ENCODE results near the gene ANKIB1. TPM values are rescaled to one million over a fixed set of nuclear protein-coding genes. Genes with fewer than 3 reads are reported as not detected.
"Not testable (repeated sequence)": the region's sequence is repeated elsewhere in the genome, so short reads cannot be mapped to it uniquely, and the experiment has no call there.

The ANKIB1 gene
- total and polyA plus RNA-seq, 2 donors (not counting 1 experiment from before 2014, with no cell fraction given): 53.4 to 60.4 TPM

- Histone ChIP-seq H3K9ac (ENCODE audit: insufficient read depth, low read length) (no peak overlapping the region), H3K36me3 (ENCODE audit: control insufficient read depth, insufficient read depth, low read length) (no peaks in the 10 kb centered on the region), H3K79me2 (ENCODE audit: control insufficient read depth, insufficient read depth, low read length) (no peaks in the 10 kb centered on the region), H2AFZ (ENCODE audit: low read length) (no peak overlapping the region), H4K20me1 (ENCODE audit: control insufficient read depth, extremely low read depth, insufficient read depth, low read length) (no peaks in the 10 kb centered on the region), H3K9me3 (ENCODE audit: control insufficient read depth, insufficient read depth, low read depth, low read length) (no peaks in the 10 kb centered on the region), H3K27ac (ENCODE audit: insufficient read depth, low read length) (no peak overlapping the region), H3K4me3 (replicated peaks in 1 of 4; ENCODE audit: control extremely low read depth in 1 of 4, insufficient read depth in 1 of 4, low read depth in 3 of 4, low read length in 4 of 4) (no peak overlapping the region), H3K4me1 (ENCODE audit: control insufficient read depth, extremely low read depth, insufficient read depth, low read length) (no peaks in the 10 kb centered on the region), H3K27me3 (ENCODE audit: control insufficient read depth, insufficient read depth, low read length) (no peaks in the 10 kb centered on the region), H3K4me2 (ENCODE audit: extremely low read depth, insufficient read depth, low read length) (no peak overlapping the region)
- TF ChIP-seq EZH2 (IDR thresholded peaks at IDR 0.05; ENCODE audit: low read length, missing control alignments): no peak
- TF ChIP-seq, protein P1, sequence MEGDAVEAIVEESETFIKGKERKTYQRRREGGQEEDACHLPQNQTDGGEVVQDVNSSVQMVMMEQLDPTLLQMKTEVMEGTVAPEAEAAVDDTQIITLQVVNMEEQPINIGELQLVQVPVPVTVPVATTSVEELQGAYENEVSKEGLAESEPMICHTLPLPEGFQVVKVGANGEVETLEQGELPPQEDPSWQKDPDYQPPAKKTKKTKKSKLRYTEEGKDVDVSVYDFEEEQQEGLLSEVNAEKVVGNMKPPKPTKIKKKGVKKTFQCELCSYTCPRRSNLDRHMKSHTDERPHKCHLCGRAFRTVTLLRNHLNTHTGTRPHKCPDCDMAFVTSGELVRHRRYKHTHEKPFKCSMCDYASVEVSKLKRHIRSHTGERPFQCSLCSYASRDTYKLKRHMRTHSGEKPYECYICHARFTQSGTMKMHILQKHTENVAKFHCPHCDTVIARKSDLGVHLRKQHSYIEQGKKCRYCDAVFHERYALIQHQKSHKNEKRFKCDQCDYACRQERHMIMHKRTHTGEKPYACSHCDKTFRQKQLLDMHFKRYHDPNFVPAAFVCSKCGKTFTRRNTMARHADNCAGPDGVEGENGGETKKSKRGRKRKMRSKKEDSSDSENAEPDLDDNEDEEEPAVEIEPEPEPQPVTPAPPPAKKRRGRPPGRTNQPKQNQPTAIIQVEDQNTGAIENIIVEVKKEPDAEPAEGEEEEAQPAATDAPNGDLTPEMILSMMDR (conservative IDR thresholded peaks at IDR 0.05 in 1 of 2, IDR thresholded peaks at IDR 0.05 in 1 of 2; ENCODE audit: low read depth in 1 of 2, low read length in 2 of 2): no peak
- no peak for DNase-seq (ENCODE audit: low read depth in 2 of 2)
Measured at GRCh38 chr7:92409357-92409756, 163.6 kb downstream of the ANKIB1 start.

GRCh38 chr7:92410162-92410561 lies 164.4 kb downstream of the ANKIB1 start:
- not testable (repeated sequence) for H3K4me2 ChIP-seq (ENCODE audit: extremely low read depth, insufficient read depth, low read length); H3K27me3 ChIP-seq (ENCODE audit: control insufficient read depth, insufficient read depth, low read length); DNase-seq (ENCODE audit: low read depth in 2 of 2); H3K4me3 ChIP-seq (replicated peaks in 1 of 4; ENCODE audit: control extremely low read depth in 1 of 4, insufficient read depth in 1 of 4, low read depth in 3 of 4, low read length in 4 of 4); H3K27ac ChIP-seq (ENCODE audit: insufficient read depth, low read length); H3K9ac ChIP-seq (ENCODE audit: insufficient read depth, low read length); H3K9me3 ChIP-seq (ENCODE audit: control insufficient read depth, insufficient read depth, low read depth, low read length); H3K4me1 ChIP-seq (ENCODE audit: control insufficient read depth, extremely low read depth, insufficient read depth, low read length); H3K79me2 ChIP-seq (ENCODE audit: control insufficient read depth, insufficient read depth, low read length); H4K20me1 ChIP-seq (ENCODE audit: control insufficient read depth, extremely low read depth, insufficient read depth, low read length); H2AFZ ChIP-seq (ENCODE audit: low read length); H3K36me3 ChIP-seq (ENCODE audit: control insufficient read depth, insufficient read depth, low read length)

DNA sequence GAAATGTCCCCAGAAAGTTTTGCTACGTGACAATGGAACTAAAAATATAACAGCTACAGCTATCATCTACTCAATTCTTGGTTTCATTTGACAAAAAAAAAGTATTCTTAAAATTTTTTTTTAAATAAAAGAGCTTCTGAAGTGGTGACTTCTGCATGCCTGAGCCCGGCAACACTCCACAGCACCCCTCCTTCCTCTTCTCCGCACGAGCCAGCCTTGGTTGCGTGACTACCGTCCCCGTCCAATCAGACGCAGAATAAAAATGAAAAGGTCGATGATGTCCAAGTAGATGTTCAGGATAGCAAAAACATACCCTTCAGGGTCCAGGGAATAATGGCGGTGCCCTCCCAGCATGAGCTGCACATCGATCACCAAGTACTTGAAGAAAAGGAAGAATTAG lies 167.0 kb downstream of the ANKIB1 start:
- no peak overlapping the region for H3K4me2 ChIP-seq (ENCODE audit: extremely low read depth, insufficient read depth, low read length)
- no peaks in the 10 kb centered on the region for H4K20me1 ChIP-seq (ENCODE audit: control insufficient read depth, extremely low read depth, insufficient read depth, low read length)
- no peaks in the 10 kb centered on the region for H3K4me1 ChIP-seq (ENCODE audit: control insufficient read depth, extremely low read depth, insufficient read depth, low read length)
- no peaks in the 10 kb centered on the region for H3K36me3 ChIP-seq (ENCODE audit: control insufficient read depth, insufficient read depth, low read length)
- no peaks in the 10 kb centered on the region for H3K9me3 ChIP-seq (ENCODE audit: control insufficient read depth, insufficient read depth, low read depth, low read length)
- TF ChIP-seq, protein P1 (conservative IDR thresholded peaks at IDR 0.05 in 1 of 2, IDR thresholded peaks at IDR 0.05 in 1 of 2; ENCODE audit: low read depth in 1 of 2, low read length in 2 of 2): no peak
- TF ChIP-seq EZH2 (IDR thresholded peaks at IDR 0.05; ENCODE audit: low read length, missing control alignments): no peak
- no peaks in the 10 kb centered on the region for H3K27me3 ChIP-seq (ENCODE audit: control insufficient read depth, insufficient read depth, low read length)
- no peak overlapping the region for H3K4me3 ChIP-seq (replicated peaks in 1 of 4; ENCODE audit: control extremely low read depth in 1 of 4, insufficient read depth in 1 of 4, low read depth in 3 of 4, low read length in 4 of 4)
- H3K27ac ChIP-seq (ENCODE audit: insufficient read depth, low read length): no peak overlapping the region
- no peak for DNase-seq (ENCODE audit: low read depth in 2 of 2)
- no peaks in the 10 kb centered on the region for H3K79me2 ChIP-seq (ENCODE audit: control insufficient read depth, insufficient read depth, low read length)
- no peak overlapping the region for H2AFZ ChIP-seq (ENCODE audit: low read length)
- no peak overlapping the region for H3K9ac ChIP-seq (ENCODE audit: insufficient read depth, low read length)
